ENCODE results near the gene TBCC. TPM values are rescaled to one million over a fixed set of nuclear protein-coding genes. Genes with fewer than 3 reads are reported as not detected.

The TBCC gene
- total and polyA plus RNA-seq, 7 donors, result 13.1 to 41.3 (median 19.1) TPM

DNA sequence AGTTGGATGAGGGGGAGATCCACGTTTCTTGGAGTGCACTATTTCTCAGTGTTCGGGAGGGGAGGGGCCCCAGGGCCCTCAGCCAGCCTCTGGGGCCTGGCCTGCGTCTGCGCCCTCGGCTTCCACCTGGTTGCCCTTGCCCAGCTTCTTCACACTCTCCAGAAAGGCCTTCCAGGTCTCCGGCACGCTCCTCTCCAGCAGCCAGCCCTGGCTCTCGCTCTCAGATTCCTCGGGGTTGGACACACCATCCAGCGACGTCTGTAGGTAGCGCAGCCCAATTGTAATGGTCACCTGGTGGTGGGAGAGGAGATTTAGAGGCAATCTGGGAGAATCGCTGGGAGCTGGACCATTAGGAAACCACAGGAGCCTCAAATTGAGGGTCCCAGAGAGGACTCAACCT is 47.7 kb downstream of the TBCC start:
- WGBS, 3 donors, result 48 to 68% (median 54%) methylated on average over 13 of the region's 13 CpGs
- Histone ChIP-seq H3K4me3 (no peak overlapping the region), H3K4me1 (peaks cover 29% of the 10 kb centered on the region), H3K27me3 (ENCODE audit: insufficient read depth in 3 of 3, low read length in 2 of 3) (no peaks in the 10 kb centered on the region), H3K36me3 (ENCODE audit: insufficient read depth in 1 of 2, low read depth in 1 of 2) (peaks cover 0 to 29% of the 10 kb centered on the region in 2 donors), H3K9me3 (no peaks in the 10 kb centered on the region), H3K27ac (peak overlapping the region; percentile 36)
- DNase-seq (no peak), ATAC-seq (peak in 2 of 4 donors; percentile 4 to 10)
- TF ChIP-seq, protein P1, sequence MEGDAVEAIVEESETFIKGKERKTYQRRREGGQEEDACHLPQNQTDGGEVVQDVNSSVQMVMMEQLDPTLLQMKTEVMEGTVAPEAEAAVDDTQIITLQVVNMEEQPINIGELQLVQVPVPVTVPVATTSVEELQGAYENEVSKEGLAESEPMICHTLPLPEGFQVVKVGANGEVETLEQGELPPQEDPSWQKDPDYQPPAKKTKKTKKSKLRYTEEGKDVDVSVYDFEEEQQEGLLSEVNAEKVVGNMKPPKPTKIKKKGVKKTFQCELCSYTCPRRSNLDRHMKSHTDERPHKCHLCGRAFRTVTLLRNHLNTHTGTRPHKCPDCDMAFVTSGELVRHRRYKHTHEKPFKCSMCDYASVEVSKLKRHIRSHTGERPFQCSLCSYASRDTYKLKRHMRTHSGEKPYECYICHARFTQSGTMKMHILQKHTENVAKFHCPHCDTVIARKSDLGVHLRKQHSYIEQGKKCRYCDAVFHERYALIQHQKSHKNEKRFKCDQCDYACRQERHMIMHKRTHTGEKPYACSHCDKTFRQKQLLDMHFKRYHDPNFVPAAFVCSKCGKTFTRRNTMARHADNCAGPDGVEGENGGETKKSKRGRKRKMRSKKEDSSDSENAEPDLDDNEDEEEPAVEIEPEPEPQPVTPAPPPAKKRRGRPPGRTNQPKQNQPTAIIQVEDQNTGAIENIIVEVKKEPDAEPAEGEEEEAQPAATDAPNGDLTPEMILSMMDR (IDR thresholded peaks at IDR 0.05), result no peak
- intact Hi-C loops (cut with DNase I), result no loop called here

DNA sequence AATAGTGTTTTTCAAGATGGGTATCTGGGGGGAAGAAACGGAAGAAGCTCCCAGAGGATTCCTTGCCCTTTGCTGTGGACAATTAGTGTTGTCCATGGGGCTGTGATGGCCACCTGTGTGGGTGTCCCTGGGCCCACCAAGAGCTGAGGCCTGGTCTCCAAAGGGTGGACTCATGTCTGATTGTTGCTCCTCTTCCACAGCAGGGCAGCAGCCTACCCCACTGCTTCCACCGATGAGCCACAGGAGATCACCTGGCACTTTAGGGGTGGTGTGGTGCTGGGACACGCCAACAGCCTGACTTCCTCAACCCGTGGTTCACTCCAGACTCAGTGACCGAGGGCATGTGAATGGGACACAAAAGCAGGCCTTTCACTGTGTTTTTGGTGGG is 48.6 kb downstream of the TBCC start:
- no peak overlapping the region for H3K4me3 ChIP-seq
- H3K27ac ChIP-seq, result peak overlapping the region; percentile 34
- no peaks in the 10 kb centered on the region for H3K27me3 ChIP-seq (ENCODE audit: insufficient read depth in 3 of 3, low read length in 2 of 3)
- DNase-seq, result no peak
- no peak for ATAC-seq
- TF ChIP-seq, protein P1 (IDR thresholded peaks at IDR 0.05), result no peak
- intact Hi-C loops (cut with DNase I), result no loop called here
- H3K9me3 ChIP-seq, result no peaks in the 10 kb centered on the region
- peaks cover 37% of the 10 kb centered on the region for H3K4me1 ChIP-seq
- WGBS, 3 donors, result 82 to 93% (median 89%) methylated on average over 5 of the region's 5 CpGs
- peaks cover 0 to 38% of the 10 kb centered on the region in 2 donors for H3K36me3 ChIP-seq (ENCODE audit: insufficient read depth in 1 of 2, low read depth in 1 of 2)

DNA sequence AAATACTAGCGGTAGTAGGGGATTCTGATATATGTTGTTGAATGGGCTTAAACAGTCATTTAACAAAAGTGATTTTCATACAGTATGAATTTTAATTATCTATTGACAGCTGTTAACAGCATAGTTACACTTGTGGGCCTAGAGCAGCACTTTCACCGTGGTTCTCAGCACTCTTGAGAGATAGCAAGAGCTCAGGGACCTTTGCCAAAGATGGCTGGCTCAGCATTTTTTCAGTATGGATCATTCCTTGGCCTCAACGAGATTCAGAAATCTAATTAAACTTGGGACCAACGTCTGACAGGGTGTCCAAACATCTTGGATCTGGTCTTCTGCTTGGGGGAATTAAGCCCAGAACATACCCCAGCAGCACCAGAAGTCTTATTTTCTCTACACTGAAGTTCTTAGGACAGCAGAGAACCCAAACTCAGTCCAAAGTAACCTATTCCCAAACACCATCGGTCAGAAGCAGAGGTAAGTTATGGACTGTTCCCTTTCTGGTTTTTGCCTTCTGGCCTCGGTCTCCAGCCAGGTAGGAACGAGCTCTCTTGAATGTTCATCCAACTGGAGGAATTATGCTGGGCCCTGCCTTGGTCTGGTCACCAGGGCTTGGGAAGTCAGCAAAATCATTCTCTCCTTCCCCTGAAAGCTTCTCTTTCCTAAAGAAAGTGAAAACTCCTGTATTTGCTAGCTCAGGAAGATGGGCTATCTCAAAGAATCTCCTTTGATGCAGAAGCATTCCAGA is 49.2 kb downstream of the TBCC start:
- Histone ChIP-seq H3K27ac (peak overlapping the region; percentile 81), H3K4me3 (no peak overlapping the region), H3K27me3 (ENCODE audit: insufficient read depth in 3 of 3, low read length in 2 of 3) (no peaks in the 10 kb centered on the region), H3K9me3 (no peaks in the 10 kb centered on the region), H3K4me1 (peaks cover 42% of the 10 kb centered on the region), H3K36me3 (ENCODE audit: insufficient read depth in 1 of 2, low read depth in 1 of 2) (peaks cover 0 to 44% of the 10 kb centered on the region in 2 donors)
- ATAC-seq (no peak), DNase-seq (no peak)
- intact Hi-C loops (cut with DNase I), result no loop called here
- 57 to 71% (median 58%) methylated on average over 7 of the region's 7 CpGs for WGBS, 3 donors
- TF ChIP-seq, protein P1 (IDR thresholded peaks at IDR 0.05), result no peak

DNA sequence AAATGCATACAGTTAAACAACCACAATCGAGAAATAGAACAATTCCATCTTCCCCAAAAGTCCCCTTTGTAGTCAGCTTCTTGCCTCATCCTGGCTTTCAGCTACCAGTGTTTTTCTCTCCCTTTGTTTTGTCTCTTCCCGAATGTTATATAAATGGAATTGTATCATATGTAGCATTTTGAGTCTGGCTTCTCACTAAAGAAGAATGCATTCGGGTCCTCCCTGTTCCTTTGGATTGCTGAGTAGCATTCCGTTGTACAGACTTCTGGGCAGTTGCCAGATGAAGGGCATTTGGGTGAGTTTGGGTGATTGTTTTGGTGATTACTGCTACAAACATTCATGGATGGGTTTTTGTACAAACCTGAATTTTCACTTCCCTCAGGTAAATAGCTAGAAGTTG is 51.3 kb downstream of the TBCC start:
- no peak overlapping the region for H3K4me3 ChIP-seq
- TF ChIP-seq, protein P1 (IDR thresholded peaks at IDR 0.05), result no peak
- H3K27ac ChIP-seq, result peak overlapping the region; percentile 81
- intact Hi-C loops (cut with DNase I), result no loop called here
- ATAC-seq (no peak), DNase-seq (no peak)
- H3K4me1 ChIP-seq, result peaks cover 56% of the 10 kb centered on the region
- H3K27me3 ChIP-seq (ENCODE audit: insufficient read depth in 3 of 3, low read length in 2 of 3), result no peaks in the 10 kb centered on the region
- no peaks in the 10 kb centered on the region for H3K9me3 ChIP-seq
- peaks cover 4 to 59% of the 10 kb centered on the region in 2 donors for H3K36me3 ChIP-seq (ENCODE audit: insufficient read depth in 1 of 2, low read depth in 1 of 2)
- WGBS, 3 donors, result 39 to 52% (median 43%) methylated on average over 4 of the region's 4 CpGs

Other genes with a start within 250 kb of the TBCC start
- 10 to 100 TPM; 33.6 to 40.2 (median 34.3) TPM for gene UBR2, start 182.1 kb downstream of the TBCC start, total RNA-seq
- gene UBR2, start 182.1 kb downstream of the TBCC start, polyA plus RNA-seq, result 10 to 100 TPM in 2 of 3 donors, 1 to 10 TPM in 1; 9.4 to 22.9 (median 11.0) TPM
- 1 to 10 TPM; 1.8 to 4.9 (median 3.1) TPM for gene PRPH2, start 23.5 kb downstream of the TBCC start, total RNA-seq
- gene PRPH2, start 23.5 kb downstream of the TBCC start, polyA plus RNA-seq, result 1 to 10 TPM in 1 of 3 donors, under 1 TPM in 2; 0.13 to 2.8 (median 0.66) TPM
- 10 to 100 TPM in 2 of 4 donors, 1 to 10 TPM in 2; 6.2 to 12.2 (median 10.5) TPM for gene BICRAL, start 35.9 kb upstream of the TBCC start, total RNA-seq
- gene BICRAL, start 35.9 kb upstream of the TBCC start, polyA plus RNA-seq, result 1 to 10 TPM; 2.8 to 5.0 (median 2.9) TPM
- 10 to 100 TPM; 50.7 to 70.4 (median 62.9) TPM for gene RPL7L1, start 133.5 kb upstream of the TBCC start, total RNA-seq
- 100 to 1,000 TPM in 1 of 3 donors, 10 to 100 TPM in 2; 35.5 to 107 (median 90.6) TPM for gene RPL7L1, start 133.5 kb upstream of the TBCC start, polyA plus RNA-seq
- not detected for gene PTCRA, start 169.9 kb upstream of the TBCC start, total RNA-seq
- under 1 TPM in 1 of 3 donors, not detected in 2; 0.09 TPM for gene PTCRA, start 169.9 kb upstream of the TBCC start, polyA plus RNA-seq
- 10 to 100 TPM in 2 of 4 donors, 1 to 10 TPM in 2; 6.8 to 11.9 (median 9.5) TPM for gene CNPY3, start 183.4 kb upstream of the TBCC start, total RNA-seq
- gene CNPY3, start 183.4 kb upstream of the TBCC start, polyA plus RNA-seq, result 10 to 100 TPM in 2 of 3 donors, 1 to 10 TPM in 1; 5.7 to 13.7 (median 10.8) TPM
- under 1 TPM in 3 of 4 donors, not detected in 1; 0.34 to 0.74 (median 0.43) TPM for gene GNMT, start 214.7 kb upstream of the TBCC start, total RNA-seq
- under 1 TPM; 0.09 to 0.21 (median 0.12) TPM for gene GNMT, start 214.7 kb upstream of the TBCC start, polyA plus RNA-seq
- 10 to 100 TPM; 15.4 to 37.4 (median 25.8) TPM for gene PEX6, start 233.1 kb upstream of the TBCC start, total RNA-seq
- gene PEX6, start 233.1 kb upstream of the TBCC start, polyA plus RNA-seq, result 10 to 100 TPM; 12.0 to 37.8 (median 16.5) TPM
- 10 to 100 TPM; 25.9 to 36.4 (median 31.0) TPM for gene PPP2R5D, start 238.5 kb upstream of the TBCC start, total RNA-seq
- gene PPP2R5D, start 238.5 kb upstream of the TBCC start, polyA plus RNA-seq, result 10 to 100 TPM; 25.6 to 46.7 (median 27.1) TPM